Measurements from ENCODE around the gene AUNIP. TPM values are rescaled to one million over a fixed set of nuclear protein-coding genes. Genes with fewer than 3 reads are reported as not detected.
A peak's percentile ranks its signal among the peaks of the same experiment; 100 is the strongest.

AUNIP gene
- total RNA-seq, 1 experiment from 2014 or later, result 11.0 TPM

DNA sequence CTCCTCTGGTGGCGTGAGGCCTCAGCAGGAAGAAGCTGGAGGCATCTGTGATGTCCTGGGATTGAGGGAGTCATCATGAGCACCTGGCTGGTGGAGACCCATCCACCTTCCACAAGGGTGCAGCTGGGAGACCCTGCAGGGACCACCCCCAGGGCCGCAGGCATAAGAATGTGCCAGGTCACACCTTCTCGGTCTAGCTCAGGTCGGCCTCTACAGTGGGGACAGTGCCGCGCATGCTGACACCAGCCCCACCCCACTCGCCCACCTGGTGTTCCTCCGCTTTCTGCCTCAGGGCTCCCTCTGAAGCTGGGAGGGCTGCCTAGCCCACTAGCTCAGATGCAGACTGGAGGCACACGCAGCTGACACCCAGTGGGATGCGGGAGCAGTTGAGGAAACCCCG is 22.0 kb upstream of the AUNIP start:
- H3K27ac ChIP-seq, result no peak overlapping the region
- ChIA-PET CTCF (no interaction called here), POLR2A (ENCODE audit: unreplicated experiment) (interaction anchor here (0.6 kb wide), 1 partner anchor 977 kb away, joined by 6 read pairs; no protein-coding TSS in a partner anchor)
- TF ChIP-seq CTCF (conservative IDR thresholded peaks at IDR 0.05) (no peak), EZH2 (IDR thresholded peaks at IDR 0.05; ENCODE audit: low read depth) (no peak)
- H4K20me1 ChIP-seq (ENCODE audit: insufficient read depth), result no peaks in the 10 kb centered on the region
- H3K9me2 ChIP-seq (ENCODE audit: insufficient read depth), result no peaks in the 10 kb centered on the region
- H3K4me3 ChIP-seq, result no peak overlapping the region
- no peak for DNase-seq
- H3F3A ChIP-seq (ENCODE audit: insufficient read depth, low read depth), result peaks cover 6% of the 10 kb centered on the region
- no peaks in the 10 kb centered on the region for H3K27me3 ChIP-seq (ENCODE audit: insufficient read depth, low read depth)
- no peak overlapping the region for H3K4me2 ChIP-seq
- no peaks in the 10 kb centered on the region for H3K9me3 ChIP-seq (ENCODE audit: insufficient read depth, low read depth)
- H3K36me3 ChIP-seq (ENCODE audit: low read depth), result no peaks in the 10 kb centered on the region
- H3K79me2 ChIP-seq (ENCODE audit: low read depth), result no peaks in the 10 kb centered on the region
- intact Hi-C loops (cut with micrococcal nuclease; ENCODE audit: unreplicated experiment), result no loop called here
- BruUV-seq (replicated peaks), result no TSS peak
- peaks cover 31% of the 10 kb centered on the region for H3K4me1 ChIP-seq (replicated peaks; ENCODE audit: insufficient read depth)
- no peak overlapping the region for H2AFZ ChIP-seq

- Histone ChIP-seq H2AFZ (no peak overlapping the region), H3K4me1 (replicated peaks; ENCODE audit: insufficient read depth) (peaks cover 35% of the 10 kb centered on the region), H4K20me1 (ENCODE audit: insufficient read depth) (no peaks in the 10 kb centered on the region), H3K36me3 (ENCODE audit: low read depth) (no peaks in the 10 kb centered on the region), H3K27me3 (ENCODE audit: insufficient read depth, low read depth) (no peaks in the 10 kb centered on the region), H3K79me2 (ENCODE audit: low read depth) (no peaks in the 10 kb centered on the region), H3K9me2 (ENCODE audit: insufficient read depth) (no peaks in the 10 kb centered on the region), H3K9me3 (ENCODE audit: insufficient read depth, low read depth) (no peaks in the 10 kb centered on the region), H3K4me2 (no peak overlapping the region), H3K27ac (no peak overlapping the region), H3F3A (ENCODE audit: insufficient read depth, low read depth) (peaks cover 10% of the 10 kb centered on the region), H3K4me3 (no peak overlapping the region)
- ChIA-PET CTCF (no interaction called here), POLR2A (ENCODE audit: unreplicated experiment) (interaction anchor here (0.6 kb wide), 1 partner anchor 156 kb away, joined by 3 read pairs; no protein-coding TSS in a partner anchor)
- no peak for TF ChIP-seq EZH2 (IDR thresholded peaks at IDR 0.05; ENCODE audit: low read depth)
- TF ChIP-seq CTCF (conservative IDR thresholded peaks at IDR 0.05), result no peak
- no peak for DNase-seq
- BruUV-seq (replicated peaks), result no TSS peak
- intact Hi-C loops (cut with micrococcal nuclease; ENCODE audit: unreplicated experiment), result no loop called here
Observed at GRCh38 chr1:25880518-25880917, 21.3 kb upstream of the AUNIP start.

- TF ChIP-seq EZH2 (IDR thresholded peaks at IDR 0.05; ENCODE audit: low read depth), result no peak
- TF ChIP-seq CTCF (conservative IDR thresholded peaks at IDR 0.05), result no peak
- H4K20me1 ChIP-seq (ENCODE audit: insufficient read depth), result no peaks in the 10 kb centered on the region
- H3K4me1 ChIP-seq (replicated peaks; ENCODE audit: insufficient read depth), result peaks cover 35% of the 10 kb centered on the region
- no peaks in the 10 kb centered on the region for H3K27me3 ChIP-seq (ENCODE audit: insufficient read depth, low read depth)
- no peaks in the 10 kb centered on the region for H3K9me3 ChIP-seq (ENCODE audit: insufficient read depth, low read depth)
- no peaks in the 10 kb centered on the region for H3K9me2 ChIP-seq (ENCODE audit: insufficient read depth)
- no peak overlapping the region for H3K27ac ChIP-seq
- peaks cover 2% of the 10 kb centered on the region for H3K79me2 ChIP-seq (ENCODE audit: low read depth)
- ChIA-PET CTCF (no interaction called here), POLR2A (ENCODE audit: unreplicated experiment) (no interaction called here)
- peaks cover 10% of the 10 kb centered on the region for H3F3A ChIP-seq (ENCODE audit: insufficient read depth, low read depth)
- no peak overlapping the region for H2AFZ ChIP-seq
- no TSS peak for BruUV-seq (replicated peaks)
- 0 out of 2 replicates have a peak overlapping the region, but pooled peaks have one; percentile 7 for H3K4me2 ChIP-seq
- DNase-seq, result peak in 1 of 2 experiments; percentile 40
- no peak overlapping the region for H3K4me3 ChIP-seq
- no peaks in the 10 kb centered on the region for H3K36me3 ChIP-seq (ENCODE audit: low read depth)
- intact Hi-C loops (cut with micrococcal nuclease; ENCODE audit: unreplicated experiment), result loop anchor here (1.0 kb wide), 1 partner anchor 13 kb away; no protein-coding TSS in a partner anchor
Observed at GRCh38 chr1:25879675-25880074, 20.4 kb upstream of the AUNIP start.

Measured in PC-9 (cell line).